CMK (cell line): ENCODE measurements around the gene HCN3.
"Not testable (repeated sequence)": the region's sequence is repeated elsewhere in the genome, so short reads cannot be mapped to it uniquely, and the experiment has no call there.

ENCODE experiments used
- DNase-seq: peaks from one replicate; pipeline ENCODE4 v3.0.0-alpha.2; 2010; ENCODE audit warnings: low read depth

Gene HCN3

DNA sequence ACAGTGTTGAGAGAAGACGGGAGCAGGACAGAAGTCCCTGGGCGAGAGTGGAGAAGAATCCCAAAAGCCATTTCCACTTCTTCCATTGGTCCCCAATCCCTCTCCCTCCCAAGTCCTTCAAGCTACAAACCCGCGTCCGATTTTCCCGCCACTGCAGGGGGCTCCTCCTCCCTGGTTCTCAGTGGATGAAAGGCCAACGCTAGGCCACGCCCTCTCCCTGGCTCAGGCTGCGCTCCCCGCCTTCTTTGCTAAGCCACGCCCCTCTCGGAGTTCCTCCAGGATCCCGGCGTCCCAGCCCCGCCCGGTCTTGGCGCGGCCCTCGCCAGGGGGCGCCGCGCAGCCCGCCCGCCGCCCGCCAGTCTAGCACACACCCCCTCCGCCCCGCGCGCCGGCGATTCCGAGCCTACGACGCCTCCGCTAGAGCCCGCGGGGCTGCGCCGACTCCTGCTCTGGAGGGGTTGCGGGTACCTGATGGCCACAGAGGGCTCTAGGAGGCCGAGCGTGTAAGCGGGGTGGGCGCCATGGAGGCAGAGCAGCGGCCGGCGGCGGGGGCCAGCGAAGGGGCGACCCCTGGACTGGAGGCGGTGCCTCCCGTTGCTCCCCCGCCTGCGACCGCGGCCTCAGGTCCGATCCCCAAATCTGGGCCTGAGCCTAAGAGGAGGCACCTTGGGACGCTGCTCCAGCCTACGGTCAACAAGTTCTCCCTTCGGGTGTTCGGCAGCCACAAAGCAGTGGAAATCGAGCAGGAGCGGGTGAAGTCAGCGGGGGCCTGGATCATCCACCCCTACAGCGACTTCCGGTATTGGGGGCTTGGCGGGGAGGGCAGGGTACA is at the start of gene HCN3:
HCN3 (plus strand) TSS at position 394 of the 832 bp plus-strand sequence; CDS start at position 522, 128 bp downstream.
- peak; percentile 95 for DNase-seq

DNA sequence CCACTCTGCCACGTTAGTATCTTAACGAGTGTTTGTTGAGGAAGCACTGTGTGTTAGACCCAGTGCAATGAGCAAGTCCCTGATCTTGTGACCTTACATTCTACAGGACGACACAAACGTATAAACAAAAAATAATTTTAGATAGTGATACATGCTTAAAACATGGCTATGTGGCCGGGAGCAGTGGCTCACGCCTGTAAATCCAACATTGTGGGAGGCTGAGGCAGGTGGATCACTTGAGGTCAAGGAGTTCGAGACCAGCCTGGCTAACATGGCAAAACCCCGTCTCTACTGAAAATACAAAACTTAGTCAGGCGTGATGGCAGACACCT is 49.2 kb upstream of the HCN3 start:
- no peak for DNase-seq

DNA sequence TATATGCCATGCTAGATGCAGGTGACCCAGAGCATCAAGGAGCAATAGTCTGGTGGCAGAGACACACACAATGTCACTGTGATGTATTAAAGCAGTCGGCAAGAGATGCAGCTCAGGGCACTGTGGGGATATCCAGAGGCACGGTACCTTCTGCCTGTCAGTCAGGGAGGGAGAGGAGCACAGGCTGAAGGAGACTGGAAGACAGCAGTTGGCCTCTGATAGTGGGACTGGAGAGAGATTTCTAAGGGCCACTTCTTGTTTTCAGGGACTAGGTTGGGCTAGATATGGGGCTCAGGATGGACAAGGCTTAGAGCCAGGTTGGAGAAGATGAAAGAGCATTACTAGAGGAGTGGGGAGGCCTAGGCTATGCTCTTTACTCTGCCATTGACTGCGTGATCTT is 46.0 kb upstream of the HCN3 start:
- not testable (repeated sequence) for DNase-seq

DNA sequence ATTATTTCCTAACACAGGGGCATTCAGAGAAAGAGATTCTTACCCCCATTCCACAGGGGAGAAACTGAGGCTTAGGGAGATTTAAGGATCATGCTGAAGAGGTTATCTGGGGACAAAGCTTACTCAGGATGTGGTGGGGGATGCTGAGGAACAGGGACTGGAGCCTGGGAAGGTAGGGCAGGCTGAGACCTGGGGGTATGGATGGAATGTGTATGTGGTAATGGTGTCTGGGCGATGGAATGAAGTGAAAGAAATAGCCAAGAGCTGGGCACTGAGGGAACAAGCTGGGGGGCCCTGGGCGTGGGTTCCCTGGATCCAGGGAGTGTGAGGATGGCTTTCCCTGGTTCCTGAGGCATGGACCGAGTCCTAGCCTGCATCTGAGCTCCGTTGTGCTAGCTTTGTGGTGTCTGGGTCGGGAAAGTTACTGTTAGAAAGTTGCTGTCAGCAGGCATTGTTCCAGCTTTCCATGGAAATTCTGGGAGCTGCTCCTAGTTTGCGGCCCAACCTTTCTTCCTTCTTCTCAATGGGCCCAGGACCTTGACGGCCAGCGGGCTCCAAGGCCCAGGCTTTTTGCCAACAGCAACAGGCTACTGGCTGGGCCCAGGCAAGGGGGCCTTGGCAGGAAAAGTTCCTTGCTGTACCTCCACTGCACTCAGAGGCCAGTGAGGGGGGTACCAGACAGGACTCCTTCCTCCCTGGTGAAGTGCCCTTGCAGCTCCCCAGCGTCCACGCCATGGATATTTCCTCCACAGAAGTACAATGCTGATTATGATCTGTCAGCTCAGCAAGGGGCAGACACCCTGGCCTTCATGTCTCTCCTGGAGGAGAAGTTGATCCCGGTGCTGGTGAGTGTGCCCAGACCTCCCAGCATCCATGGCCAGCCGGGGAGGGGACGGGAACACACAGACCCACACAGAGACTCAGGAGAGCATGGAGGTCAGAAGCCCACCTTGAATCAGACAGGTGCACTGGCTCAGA is 45.0 kb upstream of the HCN3 start:
- not testable (repeated sequence) for DNase-seq

DNA sequence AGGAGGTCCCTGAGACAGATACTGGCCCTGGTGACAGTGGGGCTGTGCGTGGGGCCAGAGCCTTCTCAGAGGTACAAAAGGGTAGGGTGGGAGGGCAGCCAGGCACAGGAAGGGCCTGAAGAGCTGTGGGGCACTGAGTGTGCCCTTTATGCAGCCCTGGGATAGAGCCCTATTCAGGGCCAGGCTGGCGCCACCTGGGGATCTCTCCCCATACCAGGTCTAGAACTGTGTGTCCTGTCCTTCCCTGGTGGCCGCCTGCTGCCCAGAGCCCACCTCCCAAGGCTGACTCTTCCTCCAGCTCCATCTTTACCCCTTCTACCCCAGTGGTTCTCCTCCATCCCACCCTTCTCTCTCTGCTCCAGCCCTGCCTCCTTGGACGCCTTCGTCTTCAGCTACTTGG is 43.8 kb upstream of the HCN3 start:
- DNase-seq, result not testable (repeated sequence)

DNA sequence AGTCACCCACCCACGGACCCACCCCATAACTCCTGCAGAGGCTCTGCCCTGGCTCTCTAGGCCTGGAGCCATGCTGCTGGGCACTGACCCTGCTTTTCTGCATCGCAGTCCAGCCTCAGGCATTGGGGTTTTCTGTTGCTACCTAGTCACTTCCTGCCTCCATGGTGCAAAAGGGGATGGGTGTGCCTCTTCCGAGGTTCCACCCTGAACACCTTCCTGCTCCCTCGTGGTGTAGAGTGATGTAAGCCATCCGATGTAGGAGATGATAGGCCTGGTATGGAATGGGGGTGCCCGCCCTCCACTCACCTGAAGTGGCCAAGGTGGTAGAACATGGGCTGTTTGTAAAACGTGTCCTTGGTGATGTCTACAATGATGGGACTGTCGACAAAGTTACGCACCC is 41.9 kb upstream of the HCN3 start:
- not testable (repeated sequence) for DNase-seq

DNA sequence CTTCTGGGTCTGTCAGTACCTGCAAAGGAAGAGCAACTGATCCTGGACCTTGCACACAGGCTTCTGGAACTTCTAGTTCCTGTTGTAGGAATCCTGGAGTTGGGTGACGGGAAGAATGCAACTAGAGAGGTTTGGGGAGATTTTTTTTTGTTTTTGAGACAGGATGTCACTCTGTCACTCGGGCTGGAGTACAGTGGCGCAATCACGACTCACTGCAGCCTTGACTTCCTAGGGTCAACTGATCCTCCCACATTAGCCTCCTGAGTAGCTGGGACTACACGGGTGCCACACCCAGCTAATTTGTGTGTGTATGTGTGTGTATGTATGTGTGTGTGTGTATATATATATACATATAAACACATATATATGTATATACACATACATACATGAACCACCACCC is 40.8 kb upstream of the HCN3 start:
- no peak for DNase-seq

DNA sequence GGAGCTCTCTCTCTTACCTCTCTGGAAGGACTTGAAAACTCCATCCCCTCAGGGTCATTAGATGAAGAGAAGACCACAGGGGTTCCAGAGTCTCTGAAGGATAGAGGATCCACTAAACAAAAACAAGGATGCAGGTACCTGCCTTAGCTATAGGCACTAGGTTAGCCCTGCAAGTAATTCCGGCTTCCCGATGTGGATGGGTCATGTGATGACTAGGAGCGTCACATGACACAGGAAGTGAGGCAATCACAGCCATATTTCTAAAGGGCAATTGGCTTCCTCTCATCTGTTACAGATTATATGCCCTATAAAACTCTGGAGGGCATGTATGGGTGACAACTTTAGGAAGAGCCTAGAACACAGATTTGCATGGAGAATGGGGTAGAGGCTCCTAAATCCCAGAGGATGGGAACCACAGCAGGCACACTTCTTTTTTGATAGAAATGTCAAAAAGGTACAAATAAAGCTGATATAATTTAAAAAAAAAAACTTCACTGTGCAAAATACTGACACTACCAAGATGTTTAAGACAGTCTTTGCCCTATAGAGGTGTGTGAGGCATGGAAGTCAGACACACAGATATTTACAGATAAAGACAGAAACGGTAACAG is 36.1 kb upstream of the HCN3 start:
- DNase-seq, result no peak

DNA sequence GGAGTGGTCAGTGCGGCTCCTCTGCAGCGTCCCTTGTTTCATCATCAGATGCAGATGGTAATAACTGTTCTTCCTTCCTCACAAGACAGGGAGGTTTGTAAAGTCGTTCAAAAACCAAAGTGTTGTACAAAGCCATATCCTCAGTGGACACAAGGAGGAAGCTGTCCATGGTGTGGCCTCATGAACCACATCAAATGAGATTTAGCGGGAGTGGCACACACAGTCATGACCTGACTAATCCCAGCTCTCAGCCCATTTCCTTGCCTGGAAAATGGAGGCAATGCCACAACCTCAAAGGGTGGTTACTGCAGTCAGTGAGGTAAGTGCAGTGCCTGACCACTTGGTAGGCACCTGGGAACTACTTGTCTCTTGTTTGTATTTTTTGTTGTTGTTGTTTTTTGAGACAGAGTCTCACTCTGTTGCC is 35.4 kb upstream of the HCN3 start:
- no peak for DNase-seq

DNA sequence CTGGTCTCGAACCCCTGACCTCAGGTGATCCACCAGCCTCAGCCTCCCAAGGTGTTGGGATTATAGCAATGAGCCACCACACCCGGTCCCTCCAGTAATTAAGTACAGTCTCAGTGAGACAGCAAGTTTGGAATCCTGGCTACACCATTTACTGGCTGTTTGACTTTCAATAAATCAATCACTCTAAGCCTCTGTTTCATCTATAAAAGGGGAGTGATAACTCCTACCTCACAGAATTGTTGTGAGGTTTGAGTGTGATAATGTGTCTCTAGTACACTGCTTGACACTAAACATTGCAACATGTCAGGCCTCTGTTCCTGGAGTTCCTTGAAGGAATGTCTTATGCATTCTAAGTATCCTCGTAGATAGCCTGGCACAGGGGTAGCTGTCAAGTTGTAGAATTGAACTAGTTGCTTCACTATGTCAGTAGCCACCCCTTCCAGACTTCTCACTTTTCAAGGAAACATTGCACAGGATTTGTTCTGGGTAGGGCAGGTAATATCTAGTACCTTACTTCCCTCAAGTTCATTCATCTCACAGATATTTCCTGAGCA is 34.4 kb upstream of the HCN3 start:
- no peak for DNase-seq

DNA sequence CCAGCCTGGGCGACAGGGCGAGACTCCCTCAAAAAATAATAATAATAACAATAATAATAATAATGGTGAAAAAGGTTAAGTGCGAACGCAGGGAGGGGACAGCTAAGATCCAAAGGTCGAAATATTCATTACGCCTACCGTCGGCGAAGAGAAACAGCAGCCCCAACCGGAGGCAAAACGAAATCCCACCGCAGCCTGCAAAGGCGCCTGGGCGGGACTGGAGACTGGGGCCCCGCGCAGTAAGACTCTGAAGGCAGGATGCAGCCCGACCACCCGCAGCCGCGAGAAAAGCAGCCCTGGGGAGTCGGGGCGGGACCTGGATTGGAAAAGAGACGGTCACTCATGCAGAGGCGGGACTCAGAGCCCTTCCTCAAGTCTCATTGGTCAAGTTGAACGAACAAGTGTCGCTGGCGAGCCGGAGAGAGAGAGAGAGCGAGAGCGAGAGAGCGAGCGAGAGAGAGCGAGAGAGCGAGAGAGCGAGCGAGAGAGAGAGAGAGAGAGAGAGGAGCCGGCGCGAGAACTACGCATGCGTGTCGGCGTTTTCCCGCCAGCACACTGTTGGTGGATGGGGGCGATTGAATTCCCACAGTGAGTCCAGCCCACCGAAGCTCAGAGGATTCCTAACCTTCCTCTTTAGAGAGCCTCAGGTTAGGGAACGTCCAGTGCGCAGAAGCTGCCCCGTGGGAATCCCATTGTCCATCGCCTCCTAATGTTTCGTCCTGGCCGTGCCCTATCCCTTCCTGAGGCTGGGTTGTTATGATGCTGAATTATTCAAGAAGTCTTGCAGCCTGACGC is 32.7 kb upstream of the HCN3 start:
- DNase-seq, result peak; percentile 99

DNA sequence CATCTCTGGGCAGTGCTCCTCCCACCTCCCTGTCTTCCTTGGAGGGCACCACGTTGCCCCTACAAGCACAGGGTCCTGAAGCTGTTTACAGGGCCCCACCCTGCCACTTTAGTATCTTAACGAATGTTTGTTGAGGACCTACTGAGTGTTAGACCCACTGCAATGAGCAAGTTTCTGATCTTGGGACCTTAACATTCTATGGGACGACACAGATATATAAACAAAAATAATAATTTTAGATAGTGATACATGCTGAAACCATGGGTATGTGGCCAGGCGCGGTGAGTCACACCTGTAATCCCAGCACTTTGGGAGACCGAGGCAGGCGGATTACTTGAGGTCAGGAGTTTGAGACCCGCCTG is 32.1 kb upstream of the HCN3 start:
- DNase-seq, result no peak

DNA sequence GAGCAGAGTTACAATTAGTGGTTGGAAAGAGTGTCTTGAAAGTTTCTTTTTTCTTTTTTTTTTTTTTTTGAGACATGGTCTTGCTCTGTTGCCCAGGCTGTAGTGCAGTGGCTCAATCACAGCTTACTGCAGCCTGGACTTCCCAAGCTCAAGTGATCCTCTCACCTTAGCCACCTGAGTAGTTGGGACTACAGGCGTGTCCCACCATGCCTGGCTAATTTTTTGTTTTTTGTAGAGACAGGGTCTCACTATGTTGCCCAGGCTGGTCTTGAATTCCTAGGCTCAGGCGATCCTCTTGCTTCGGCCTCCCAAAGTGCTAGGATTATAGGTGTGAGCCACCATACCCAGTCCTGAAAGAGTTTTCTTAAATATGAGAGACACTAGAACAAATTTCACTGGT is 30.5 kb upstream of the HCN3 start:
- DNase-seq, result not testable (repeated sequence)

DNA sequence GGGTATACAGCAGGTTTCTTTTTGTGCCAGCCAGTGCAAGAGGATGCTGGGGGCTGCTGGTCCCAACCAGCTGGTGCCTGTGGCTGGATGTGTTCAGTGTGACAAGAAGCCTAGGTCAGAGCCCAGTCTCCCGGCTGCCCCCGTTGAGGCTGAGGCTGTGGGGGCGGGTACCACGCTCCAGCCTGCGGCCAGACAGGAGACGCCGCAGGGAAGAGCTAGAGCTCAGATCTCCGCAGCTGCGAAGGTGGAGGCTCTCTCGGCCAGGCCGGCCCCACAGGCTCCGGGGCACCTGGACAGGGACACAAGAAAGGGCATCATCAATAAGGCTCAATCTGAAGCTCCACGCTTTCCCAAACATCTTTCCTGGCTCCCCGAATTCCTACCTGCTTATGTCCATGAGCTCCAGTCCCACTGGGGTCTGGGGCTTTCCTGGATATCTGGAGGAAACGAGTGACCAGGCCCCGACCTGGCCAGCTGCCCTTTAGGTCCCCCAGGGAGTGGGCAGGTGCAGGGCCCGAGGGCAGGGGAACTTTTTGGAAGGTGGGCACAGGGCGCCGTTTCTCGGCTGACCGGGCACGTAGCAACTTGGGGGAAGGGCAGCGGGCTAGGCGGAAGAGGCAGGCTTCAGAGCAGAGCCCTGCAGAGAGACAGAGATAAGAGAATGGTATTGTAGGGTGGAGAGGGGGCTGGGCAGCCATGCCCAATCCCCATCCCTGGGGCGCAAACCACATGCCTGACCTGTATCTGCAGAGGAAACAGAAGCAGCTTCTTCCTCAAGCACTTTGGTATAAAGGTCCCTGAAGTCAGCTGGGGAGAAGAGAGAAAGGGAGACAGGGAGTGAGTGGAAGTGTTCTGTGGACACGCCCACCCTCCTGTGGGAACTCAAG is 29.4 kb upstream of the HCN3 start:
- peak; percentile 84 for DNase-seq

DNA sequence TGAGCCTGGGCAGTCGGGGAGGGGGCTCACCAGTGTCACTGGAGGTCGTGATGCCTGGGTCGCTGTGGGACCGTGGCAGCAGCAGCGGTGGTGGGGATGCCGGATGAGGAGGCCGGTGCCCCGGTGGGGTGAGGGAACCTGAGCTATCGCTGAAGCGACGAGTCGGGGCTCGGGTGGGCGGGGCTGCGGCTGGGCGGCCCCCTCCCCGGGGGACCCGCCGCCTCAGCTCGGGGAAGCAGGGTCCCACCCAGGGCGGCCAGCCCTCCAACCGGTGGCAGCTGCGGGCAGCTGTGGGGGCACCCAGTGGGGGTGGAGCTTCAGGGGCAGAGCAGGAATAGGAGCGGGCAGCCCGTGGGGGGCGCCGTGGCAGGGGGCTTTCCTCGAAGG is 27.0 kb upstream of the HCN3 start:
- peak; percentile 79 for DNase-seq

DNA sequence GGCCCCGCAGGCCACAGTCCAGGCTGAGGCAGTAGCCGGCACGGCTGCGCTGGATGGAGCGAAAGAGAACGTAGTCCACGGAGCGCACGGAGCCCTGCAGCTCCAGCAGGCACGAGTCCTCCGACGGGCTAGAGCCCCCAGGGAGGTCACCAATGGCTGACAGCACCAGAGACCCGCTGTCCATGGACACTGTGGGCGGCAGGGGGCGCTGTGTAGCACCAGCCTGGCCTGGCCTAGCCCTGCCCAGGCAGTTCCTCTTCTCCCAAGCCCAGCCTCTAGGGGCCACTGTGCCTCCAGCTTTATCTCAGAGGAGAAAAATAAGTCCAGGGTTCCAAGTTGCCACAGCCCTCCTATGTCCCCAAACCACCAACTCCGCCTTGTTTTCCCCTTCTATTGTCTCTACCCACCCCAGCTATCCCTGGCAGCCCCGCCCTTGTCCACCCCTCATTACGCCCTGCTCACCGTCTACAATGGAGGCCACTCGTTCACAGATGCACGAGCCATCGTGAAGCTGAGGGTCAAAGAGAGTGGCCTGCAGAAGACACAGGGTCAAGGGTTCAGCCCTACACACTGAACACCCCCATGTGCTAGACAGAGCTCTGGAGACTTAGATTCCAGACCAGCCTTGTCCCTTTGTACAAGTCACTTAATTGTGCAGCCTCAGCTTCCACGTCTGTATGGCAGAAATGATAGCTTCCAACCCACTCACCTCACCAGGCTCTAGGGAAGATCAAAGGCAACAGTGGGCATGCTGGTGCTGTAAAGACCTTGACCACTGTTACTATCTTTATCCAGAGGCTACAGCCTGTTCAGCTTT is 26.4 kb upstream of the HCN3 start:
- DNase-seq, result peak; percentile 89

DNA sequence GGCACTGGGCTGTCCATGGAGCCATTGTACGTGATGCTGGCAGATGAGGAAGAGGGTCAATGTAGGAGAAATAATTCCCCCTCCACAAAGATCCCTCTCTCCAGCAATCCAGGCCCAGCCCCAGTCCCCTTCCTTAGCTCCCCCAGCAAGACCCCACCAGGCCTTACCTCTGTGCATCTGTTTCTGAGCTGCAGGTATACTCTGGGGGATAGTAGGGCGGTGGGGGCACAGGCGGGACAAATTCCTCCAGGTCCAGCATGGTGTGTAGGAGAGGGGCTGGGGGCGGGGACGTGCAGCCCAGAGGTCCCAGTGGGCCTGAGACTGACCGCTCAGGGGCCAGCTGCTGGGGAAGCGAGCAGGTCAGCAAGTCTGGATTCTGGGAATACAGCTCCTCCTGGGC is 25.7 kb upstream of the HCN3 start:
- DNase-seq, result no peak

DNA sequence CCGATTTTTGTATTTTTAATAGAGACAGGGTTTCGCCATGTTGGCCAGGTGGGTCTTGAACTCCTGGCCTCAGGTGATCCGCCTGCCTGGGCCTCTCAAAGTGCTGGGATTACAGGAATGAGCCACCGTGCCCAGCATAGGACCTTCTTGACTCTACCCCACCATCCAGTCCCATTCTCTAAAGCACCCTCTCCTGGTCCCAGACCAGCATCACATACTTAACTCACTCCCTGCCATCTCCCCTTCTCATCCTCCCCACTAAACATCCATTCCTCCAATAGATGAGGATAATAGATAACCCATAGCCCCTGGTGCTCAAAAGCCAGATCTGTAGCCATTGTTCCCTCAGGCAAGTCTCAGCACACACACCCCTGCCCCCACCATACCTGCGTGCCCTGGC is 24.1 kb upstream of the HCN3 start:
- no peak for DNase-seq

DNA sequence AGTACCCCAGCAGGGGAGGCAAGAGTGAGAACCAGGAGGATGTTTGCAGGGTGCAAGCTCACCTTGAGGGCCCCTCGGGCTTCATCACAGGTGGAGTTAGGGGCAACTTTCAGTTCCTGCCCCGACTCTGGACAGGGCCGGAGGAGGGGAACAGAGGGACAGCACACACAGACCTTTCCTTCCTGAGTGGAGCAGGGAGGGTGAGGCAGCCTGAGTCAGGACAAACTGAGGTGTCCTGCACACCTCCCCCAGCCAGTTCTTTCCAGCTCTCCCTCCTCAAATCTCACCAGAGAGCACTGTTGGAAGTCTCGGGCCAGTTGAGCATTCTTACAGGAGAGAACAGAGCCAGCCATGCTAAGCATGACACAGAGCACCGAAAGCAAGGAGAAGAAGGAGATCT is 23.5 kb upstream of the HCN3 start:
- no peak for DNase-seq
